H1 (cell line): ENCODE measurements around the gene SLC25A47. TPM values are rescaled to one million over a fixed set of nuclear protein-coding genes. Genes with fewer than 3 reads are reported as not detected.

ENCODE experiments used
- CTCF ChIA-PET: fragments of 300-600 bp; sonication (Branson Sonifier 250); formaldehyde crosslinking; loops from one replicate; lab custom pipeline; 2021; ENCODE audit not compliant: partially characterized antibody; lab: Charles Lee
- POLR2A ChIA-PET: fragments of 300-600 bp; sonication (Branson Sonifier 250); formaldehyde crosslinking; loops from one replicate; lab custom pipeline; 2021; ENCODE audit warnings: inconsistent platforms; ENCODE audit not compliant: partially characterized antibody; lab: Charles Lee
- DNase-seq, 2 experiments: peaks; one replicate each; pipeline versions ENCODE4 v3.0.0 to v3.0.0-alpha.2; 2010 to 2022; ENCODE audit warnings: low spot score in 2 of 2, low read depth in 1 of 2, mixed read lengths in 1 of 2
- FAIRE-seq: peaks from 2 replicates; lab custom pipeline; 2011; peaks lifted over from hg19 to GRCh38; lab: Jason Lieb, UNC
- H2AFZ ChIP-seq: 2 replicates; pipeline ENCODE4 v1.8.1; 2012; ENCODE audit warnings: low read length, inconsistent platforms
- H2AK5ac ChIP-seq: 2 replicates; pipeline ENCODE4 v1.6.1; 2013; ENCODE audit warnings: low read depth, low read length
- H2BK120ac ChIP-seq: replicated peaks from 2 replicates; pipeline ENCODE3; 2013; ENCODE audit warnings: low read depth, low read length, inconsistent platforms
- H2BK12ac ChIP-seq: 2 replicates; pipeline ENCODE4 v1.6.1; 2013; ENCODE audit warnings: low read depth, low read length
- H2BK15ac ChIP-seq: 2 replicates; pipeline ENCODE4 v1.6.1; 2013; ENCODE audit warnings: low read length
- H2BK20ac ChIP-seq: 2 replicates; pipeline ENCODE4 v1.6.1; 2013; ENCODE audit warnings: low read length
- H2BK5ac ChIP-seq: 2 replicates; pipeline ENCODE4 v1.6.1; 2013; ENCODE audit warnings: low read depth, low read length
- H3K14ac ChIP-seq: 2 replicates; pipeline ENCODE4 v1.6.1; 2013; ENCODE audit warnings: inconsistent platforms; ENCODE audit not compliant: insufficient read length
- H3K18ac ChIP-seq: 2 replicates; pipeline ENCODE4 v1.6.1; 2013; ENCODE audit warnings: low read length; ENCODE audit errors: extremely low read depth
- H3K23ac ChIP-seq: 2 replicates; pipeline ENCODE4 v1.6.1; 2013; ENCODE audit warnings: inconsistent platforms; ENCODE audit not compliant: insufficient read length
- H3K23me2 ChIP-seq: 2 replicates; pipeline ENCODE4 v1.6.1; 2013; ENCODE audit warnings: low read depth, low read length
- H3K27ac ChIP-seq: 2 replicates; pipeline ENCODE4 v1.6.1; 2011; ENCODE audit warnings: low read depth, low read length, inconsistent platforms
- H3K27me3 ChIP-seq, 4 experiments: replicated peaks in 1 of 4; 1 replicate in 1 of 4; 2 replicates in 3 of 4; pipeline versions ENCODE4 v1.6.1 to v1.8.1; 2011 to 2013; ENCODE audit warnings: low read length in 3 of 4, mild to moderate bottlenecking in 3 of 4, inconsistent platforms in 2 of 4, mixed read lengths in 2 of 4, moderate library complexity in 1 of 4; ENCODE audit not compliant: control insufficient read depth in 3 of 4, insufficient read depth in 3 of 4; ENCODE audit errors: extremely low read depth in 1 of 4
- H3K36me3 ChIP-seq, 4 experiments: 2 replicates each; pipeline versions ENCODE4 v1.6.1 to v1.8.1; 2011 to 2013; ENCODE audit warnings: mild to moderate bottlenecking in 4 of 4, low read length in 3 of 4, moderate library complexity in 2 of 4, control low read depth in 1 of 4, inconsistent platforms in 1 of 4; ENCODE audit not compliant: insufficient read depth in 4 of 4, control insufficient read depth in 2 of 4
- H3K4ac ChIP-seq: replicated peaks from 2 replicates; pipeline ENCODE3; 2013; ENCODE audit warnings: low read length, low read depth, mixed read lengths, inconsistent platforms; ENCODE audit not compliant: insufficient read length
- H3K4me1 ChIP-seq, 4 experiments: replicated peaks in 1 of 4; 1 replicate in 1 of 4; 2 replicates in 3 of 4; pipeline versions ENCODE4 v1.6.1 to v1.8.1; 2011 to 2013; ENCODE audit warnings: low read length in 3 of 4, inconsistent platforms in 2 of 4, mixed read lengths in 1 of 4; ENCODE audit not compliant: insufficient read depth in 4 of 4, control insufficient read depth in 3 of 4
- H3K4me2 ChIP-seq, 2 experiments: 2 replicates each; pipeline versions ENCODE4 v1.6.1 to v1.8.1; 2011 to 2013; ENCODE audit warnings: low read depth in 2 of 2, low read length in 2 of 2, control low read depth in 1 of 2, inconsistent platforms in 1 of 2, mild to moderate bottlenecking in 1 of 2; ENCODE audit not compliant: insufficient read depth in 1 of 2
- H3K4me3 ChIP-seq, 4 experiments: fragments of 200-600, 300-600 bp in 1 of 4; sonication (generic), shearing (Covaris generic), sonication (Bioruptor Twin) in 1 of 4; 2 replicates each; pipeline versions ENCODE4 v1.5.1 to v1.8.1; 2011 to 2016; ENCODE audit warnings: low read length in 4 of 4, low read depth in 3 of 4, control low read depth in 2 of 4, inconsistent platforms in 2 of 4, mild to moderate bottlenecking in 2 of 4, mixed read lengths in 1 of 4, moderate library complexity in 1 of 4; ENCODE audit not compliant: insufficient read depth in 2 of 4; ENCODE audit errors: extremely low read depth in 1 of 4
- H3K56ac ChIP-seq: replicated peaks from 2 replicates; pipeline ENCODE3; 2013; ENCODE audit warnings: low read depth, mild to moderate bottlenecking, mixed read lengths, low read length, inconsistent platforms; ENCODE audit not compliant: insufficient read length
- H3K79me1 ChIP-seq: 2 replicates; pipeline ENCODE4 v1.6.1; 2013; ENCODE audit warnings: low read depth, low read length, control low read depth
- H3K79me2 ChIP-seq, 2 experiments: 2 replicates each; pipeline versions ENCODE4 v1.6.1 to v1.8.1; 2012 to 2013; ENCODE audit warnings: low read length in 2 of 2, mild to moderate bottlenecking in 2 of 2, inconsistent platforms in 1 of 2; ENCODE audit not compliant: insufficient read depth in 2 of 2, control insufficient read depth in 1 of 2
- H3K9ac ChIP-seq, 4 experiments: replicated peaks in 1 of 4; 1 replicate in 1 of 4; 2 replicates in 3 of 4; pipeline versions ENCODE4 v1.6.1 to v1.8.1; 2011 to 2013; ENCODE audit warnings: low read depth in 3 of 4, low read length in 3 of 4, control low read depth in 2 of 4, mild to moderate bottlenecking in 2 of 4, moderate library complexity in 2 of 4, inconsistent platforms in 1 of 4; ENCODE audit errors: extremely low read depth in 1 of 4
- H3K9me3 ChIP-seq, 2 experiments: 2 replicates each; pipeline versions ENCODE4 v1.6.1 to v1.8.1; 2012 to 2013; ENCODE audit warnings: mild to moderate bottlenecking in 2 of 2, moderate library complexity in 2 of 2, control low read depth in 1 of 2, inconsistent platforms in 1 of 2, low read depth in 1 of 2, low read length in 1 of 2, mixed read lengths in 1 of 2; ENCODE audit not compliant: insufficient read depth in 2 of 2
- H4K20me1 ChIP-seq, 2 experiments: replicated peaks in 1 of 2; 2 replicates each; pipeline versions ENCODE3 to v1.8.1; 2011 to 2013; ENCODE audit warnings: inconsistent platforms in 2 of 2, low read length in 2 of 2, mild to moderate bottlenecking in 1 of 2; ENCODE audit not compliant: insufficient read depth in 2 of 2, control insufficient read depth in 1 of 2
- H4K5ac ChIP-seq: 2 replicates; pipeline ENCODE4 v1.6.1; 2013; ENCODE audit warnings: low read length, low read depth, mixed read lengths, inconsistent platforms; ENCODE audit not compliant: insufficient read length
- H4K8ac ChIP-seq: 2 replicates; pipeline ENCODE4 v1.8.0; 2013; ENCODE audit warnings: mild to moderate bottlenecking, moderate library complexity, low read length, inconsistent platforms; ENCODE audit not compliant: insufficient read depth; ENCODE audit errors: extremely low read depth
- H4K91ac ChIP-seq: replicated peaks from 2 replicates; pipeline ENCODE3; 2013; ENCODE audit warnings: low read length, mixed read lengths, inconsistent platforms; ENCODE audit not compliant: insufficient read length
- CHD2 ChIP-seq: IDR thresholded peaks from 2 replicates; pipeline ENCODE4 v1.6.1; 2012; ENCODE audit warnings: low read length, improper control_type of control experiment
- CREB1 ChIP-seq: IDR thresholded peaks from 2 replicates; pipeline ENCODE4 v1.6.1; 2012; ENCODE audit warnings: inconsistent platforms
- EZH2 ChIP-seq: fragments of 200-600 bp; sonication (generic); IDR thresholded peaks from 2 replicates; pipeline ENCODE4 v1.7.1; 2012; ENCODE audit warnings: low read depth, mild to moderate bottlenecking, moderate library complexity, low read length, inconsistent platforms; ENCODE audit not compliant: severe bottlenecking
- HDAC6 ChIP-seq: IDR thresholded peaks from one replicate; pipeline ENCODE4 v1.7.1; 2012; ENCODE audit warnings: low read depth, mild to moderate bottlenecking, inconsistent platforms, low read length, moderate library complexity
- KDM5A ChIP-seq: fragments of 200-600 bp; IDR thresholded peaks from 2 replicates; pipeline ENCODE4 v1.7.1; 2012; ENCODE audit warnings: mild to moderate bottlenecking, low read length, inconsistent platforms, mixed read lengths
- RAD21 ChIP-seq, 2 experiments: IDR thresholded peaks in 1 of 2; conservative IDR thresholded peaks in 1 of 2; 2 replicates each; pipeline ENCODE4 v1.6.1; 2011; ENCODE audit warnings: low read depth in 2 of 2, low read length in 2 of 2, improper control_type of control experiment in 1 of 2, inconsistent platforms in 1 of 2, mild to moderate bottlenecking in 1 of 2, moderate library complexity in 1 of 2
- RXRA ChIP-seq: IDR thresholded peaks from 2 replicates; pipeline ENCODE4 v1.6.1; 2011; ENCODE audit warnings: low read depth, mild to moderate bottlenecking, low read length, moderate library complexity; ENCODE audit not compliant: insufficient read depth
- SIRT6 ChIP-seq: IDR thresholded peaks from one replicate; pipeline ENCODE4 v1.7.1; 2012; ENCODE audit warnings: low read length, inconsistent platforms
- SUZ12 ChIP-seq: fragments of 200-600 bp; sonication (generic); IDR thresholded peaks from 2 replicates; pipeline ENCODE4 v1.6.1; 2012; ENCODE audit warnings: mild to moderate bottlenecking, inconsistent platforms, low read length, moderate library complexity, mixed read lengths
- TEAD4 ChIP-seq: IDR thresholded peaks from 2 replicates; pipeline ENCODE4 v1.6.1; 2012; ENCODE audit warnings: low read depth, low read length, inconsistent platforms, mixed read lengths
- WGBS, 2 experiments: shearing (Covaris generic) in 1 of 2; methylation state at CpG; one replicate each; pipeline versions ENCODE4 v1.1.6 to v1.1.7; 2013 to 2015; ENCODE audit warnings: low lambda C conversion rate in 2 of 2, mixed read lengths in 2 of 2, inconsistent platforms in 1 of 2, low coverage in 1 of 2, missing lambda C conversion rate in 1 of 2; ENCODE audit not compliant: insufficient replicate concordance in 2 of 2, insufficient coverage in 1 of 2, insufficient read length in 1 of 2; ENCODE audit errors: extremely low coverage in 1 of 2, missing lambda C conversion rate in 1 of 2; 5-methylcytosine and 5-hydroxymethylcytosine counted together
- polyA plus RNA-seq, 7 experiments: library from polyadenylated mRNA; depleted of rRNA in 3 of 7; stranded (reverse) in 5 of 7; unstranded in 2 of 7; fragments of >200 nt in 5 of 7; fragments of 200-250 nt in 2 of 7; gene quantifications; 1 replicate in 5 of 7; 2 replicates in 1 of 7; 4 replicates in 1 of 7; pipeline versions ENCODE4 v1.2.1 to v1.2.3, GENCODE V29; 2011 to 2013; ENCODE audit warnings: missing spikeins in 2 of 7, mixed read lengths in 2 of 7
- total RNA-seq: library from RNA; stranded (reverse); fragmentation: NEBNext Ultra II Directional; extraction: Animal tissue kit (Norgen Biotek cat#: 25700); gene quantifications from 2 replicates; pipeline ENCODE4 v1.2.1, GENCODE V29; 2021
- TF ChIP-seq, protein P1 (sequence below): IDR thresholded peaks from 2 replicates; pipeline ENCODE4 v1.6.1; 2012; ENCODE audit warnings: low read length, inconsistent platforms

Gene SLC25A47
- total and polyA plus RNA-seq, 2 of the 8 experiments (the other 6 are each of a cell fraction or from before 2014, with no cell fraction given): not detected

DNA sequence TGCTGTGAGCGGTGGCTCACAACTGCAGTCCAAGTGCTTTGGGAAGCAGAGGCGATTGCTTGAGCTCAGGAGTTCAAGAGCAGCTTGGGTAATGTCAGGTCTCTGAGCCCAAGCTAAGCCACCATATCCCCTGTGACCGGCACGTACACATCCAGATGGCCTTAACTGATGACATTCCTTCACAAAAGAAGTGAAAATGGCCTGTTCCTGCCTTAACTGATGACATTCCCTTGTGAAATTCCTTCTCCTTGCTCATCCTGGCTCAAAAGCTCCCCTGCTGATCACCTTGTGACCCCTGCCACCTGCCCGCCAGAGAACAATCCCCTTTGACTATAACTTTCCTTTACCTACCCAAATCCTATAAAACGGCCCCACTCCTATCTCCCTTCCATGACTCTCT, 48.6 kb downstream of the SLC25A47 start:
- H4K20me1 ChIP-seq: no peaks in the 10 kb centered on the region
- H3K4ac ChIP-seq: no peak overlapping the region
- peaks cover 4% of the 10 kb centered on the region; the same call in 1 of the 2 replicates for H3K79me1 ChIP-seq
- peak overlapping the region; percentile 70 for H4K5ac ChIP-seq
- H2BK12ac ChIP-seq: peak overlapping the region; percentile 55; the same call in 1 of the 2 replicates
- peak overlapping the region; percentile 54 for H2BK5ac ChIP-seq
- no peaks in the 10 kb centered on the region for H3K27me3 ChIP-seq
- ChIA-PET CTCF (interaction anchor here (1.7 to 2.3 kb wide), 2 partner anchors 11 to 67 kb away, joined by 3 to 8 read pairs; no protein-coding TSS in a partner anchor), POLR2A (interaction anchor here (0.6 to 6.4 kb wide), 14 partner anchors 10 to 77 kb away, joined by 3 to 109 read pairs (median 5); no protein-coding TSS in a partner anchor)
- H2BK120ac ChIP-seq: no peak overlapping the region
- 0 out of 2 replicates have a peak overlapping the region, but pooled peaks have one; percentile 68 for H3K18ac ChIP-seq
- H4K91ac ChIP-seq: peak overlapping the region; percentile 36
- peak overlapping the region in 1 of 4 experiments; percentile 31; a peak in 3 of 8 replicates for H3K4me3 ChIP-seq
- peak overlapping the region; percentile 81 for H3K27ac ChIP-seq
- H3K56ac ChIP-seq: no peak overlapping the region
- no peak for DNase-seq
- peaks cover 0 to 40% of the 10 kb centered on the region in 2 experiments; a peak in 2 of 4 replicates for H3K79me2 ChIP-seq
- peaks cover 12 to 22% (median 14%) of the 10 kb centered on the region in 4 experiments; a peak in 6 of 7 replicates for H3K4me1 ChIP-seq
- H3K9ac ChIP-seq: peak overlapping the region in 1 of 4 experiments; percentile 29; a peak in 2 of 7 replicates
- H3K9me3 ChIP-seq: no peaks in the 10 kb centered on the region
- H3K23me2 ChIP-seq: peaks cover 12% of the 10 kb centered on the region
- H2AFZ ChIP-seq: no peak overlapping the region
- no peak overlapping the region for H3K23ac ChIP-seq
- peak overlapping the region; percentile 90; the same call in 1 of the 2 replicates for H2BK20ac ChIP-seq
- peak overlapping the region; percentile 52 to 94; a peak in 3 of 4 replicates for H3K4me2 ChIP-seq
- H4K8ac ChIP-seq: no peak overlapping the region
- no peak overlapping the region; the same call in 1 of the 2 replicates for H2AK5ac ChIP-seq
- H3K36me3 ChIP-seq: peaks cover 3 to 42% (median 9%) of the 10 kb centered on the region in 4 experiments
- no peak overlapping the region for H3K14ac ChIP-seq
- no peak for FAIRE-seq
- 0 out of 2 replicates have a peak overlapping the region, but pooled peaks have one; percentile 6 for H2BK15ac ChIP-seq
- 52% methylated on average over 6 of the region's 6 CpGs; no CpG with 5 or more reads in 1 of the 2 experiments for WGBS, 2 experiments
- no peak for TF ChIP-seq CHD2
- no peak for TF ChIP-seq RAD21 (IDR thresholded peaks at IDR 0.05 in 1 of 2, conservative IDR thresholded peaks at IDR 0.05 in 1 of 2; ENCODE audit: low read depth in 2 of 2, low read length in 2 of 2)
- TF ChIP-seq SIRT6: no peak
- TF ChIP-seq HDAC6: no peak
- no peak for TF ChIP-seq EZH2
- TF ChIP-seq, protein P1, sequence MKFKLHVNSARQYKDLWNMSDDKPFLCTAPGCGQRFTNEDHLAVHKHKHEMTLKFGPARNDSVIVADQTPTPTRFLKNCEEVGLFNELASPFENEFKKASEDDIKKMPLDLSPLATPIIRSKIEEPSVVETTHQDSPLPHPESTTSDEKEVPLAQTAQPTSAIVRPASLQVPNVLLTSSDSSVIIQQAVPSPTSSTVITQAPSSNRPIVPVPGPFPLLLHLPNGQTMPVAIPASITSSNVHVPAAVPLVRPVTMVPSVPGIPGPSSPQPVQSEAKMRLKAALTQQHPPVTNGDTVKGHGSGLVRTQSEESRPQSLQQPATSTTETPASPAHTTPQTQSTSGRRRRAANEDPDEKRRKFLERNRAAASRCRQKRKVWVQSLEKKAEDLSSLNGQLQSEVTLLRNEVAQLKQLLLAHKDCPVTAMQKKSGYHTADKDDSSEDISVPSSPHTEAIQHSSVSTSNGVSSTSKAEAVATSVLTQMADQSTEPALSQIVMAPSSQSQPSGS: no peak
- TF ChIP-seq TEAD4: peak; percentile 68; the same call in 1 of the 2 replicates
- no peak for TF ChIP-seq RXRA
- TF ChIP-seq CREB1: 0 out of 2 replicates have a peak, but pooled peaks have one; percentile 30
- no peak for TF ChIP-seq SUZ12
- TF ChIP-seq KDM5A: no peak
